Activated B cell treated with CpG ODN at 0.5 μM for 24 hours (primary cell): Measurements from ENCODE around the gene ZSCAN22. TPM values are rescaled to one million over a fixed set of nuclear protein-coding genes. Genes with fewer than 3 reads are reported as not detected.
"Not testable (repeated sequence)": the region's sequence is repeated elsewhere in the genome, so short reads cannot be mapped to it uniquely, and the experiment has no call there.

Source experiments
- ATAC-seq: fragments of 200-7000 bp; cut with Tn5 transposase; one replicate; pipeline ENCODE4 v1.10.0; 2021; ENCODE audit warnings: low read depth, mild to moderate bottlenecking, moderate library complexity
- CTCF ChIA-PET: fragments of 350-600 bp; sonication (Branson Sonifier 250); formaldehyde crosslinking; loops from one replicate; lab custom pipeline; 2021; ENCODE audit warnings: antibody characterized with exemption; lab: Charles Lee
- POLR2A ChIA-PET: fragments of 350-600 bp; sonication (Branson Sonifier 250); formaldehyde crosslinking; loops from one replicate; lab custom pipeline; 2021; ENCODE audit warnings: antibody characterized with exemption; lab: Charles Lee
- DNase-seq: peaks from one replicate; pipeline ENCODE4 v3.0.0; 2022
- H3K27ac Mint-ChIP-seq: one replicate; pipeline ENCODE4 v1.8.0; 2020; ENCODE audit warnings: mixed read lengths
- H3K27me3 Mint-ChIP-seq: one replicate; pipeline ENCODE4 v1.8.0; 2021; ENCODE audit warnings: mixed read lengths
- H3K36me3 Mint-ChIP-seq: one replicate; pipeline ENCODE4 v1.8.0; 2021; ENCODE audit warnings: low read depth, mixed read lengths
- H3K4me1 Mint-ChIP-seq: one replicate; pipeline ENCODE4 v1.8.0; 2021; ENCODE audit warnings: mixed read lengths
- H3K4me3 Mint-ChIP-seq: one replicate; pipeline ENCODE4 v1.8.0; 2020; ENCODE audit warnings: mild to moderate bottlenecking, mixed read lengths
- H3K9me3 Mint-ChIP-seq: one replicate; pipeline ENCODE4 v1.8.0; 2020; ENCODE audit warnings: mixed read lengths
- CTCF ChIP-seq: fragments of 200-600 bp; IDR thresholded peaks from one replicate; pipeline ENCODE4 v1.8.0; 2022; ENCODE audit warnings: antibody characterized with exemption, mild to moderate bottlenecking
- intact Hi-C: fragments of 100-400 bp; cut with micrococcal nuclease; formaldehyde crosslinking; loops from one replicate; pipeline ENCODE4 v1.15.1; 2024
- total RNA-seq: library from RNA; stranded (reverse); gene quantifications from 2 replicates; pipeline ENCODE4 v1.2.3, GENCODE V29; 2022

Gene ZSCAN22
- total RNA-seq, 1 donor from 2014 or later = 4.7 TPM

GRCh38 chr19:58305065-58305931 is 21.5 kb upstream of the ZSCAN22 start, which contains the start of gene ERVK3-1:
TSS of gene ERVK3-1 (plus strand) at chr19:58305377. CDS start at chr19:58312169, 6,792 bp downstream.
- DNase-seq (peak; percentile 89), ATAC-seq (peak; percentile 97)
- H3K4me3 Mint-ChIP-seq = peak within 1 kb of the TSS; percentile 100
- peaks cover 57% of the 10 kb centered on the region for H3K36me3 Mint-ChIP-seq
- ChIA-PET POLR2A (interaction anchor here (0.7 to 3.8 kb wide), 18 partner anchors 12 to 596 kb away, joined by 3 to 23 read pairs (median 4); partner anchors contain the start of genes ZBTB45, ZNF154, ZNF274 and ZNF324B), CTCF (interaction anchor here (1.3 kb wide), 1 partner anchor 20 kb away, joined by 3 read pairs; no protein-coding TSS in a partner anchor)
- H3K27ac Mint-ChIP-seq = peak within 1 kb of the TSS; percentile 98
- TF ChIP-seq CTCF = no peak
- no peaks in the 10 kb centered on the region for H3K9me3 Mint-ChIP-seq
- intact Hi-C loops = loop anchor here (1.0 to 10.0 kb wide), 11 partner anchors 21 to 916 kb away; partner anchors contain the start of genes ZNF132, ZNF497, ZNF548 and ZNF584
- peaks cover 38% of the 10 kb centered on the region for H3K4me1 Mint-ChIP-seq
- no peaks in the 10 kb centered on the region for H3K27me3 Mint-ChIP-seq

GRCh38 chr19:58305932-58306323 is 20.9 kb upstream of the ZSCAN22 start:
- Mint-ChIP-seq H3K9me3 (no peaks in the 10 kb centered on the region), H3K4me1 (peaks cover 38% of the 10 kb centered on the region), H3K27ac (peak overlapping the region; percentile 98), H3K36me3 (peaks cover 57% of the 10 kb centered on the region), H3K27me3 (no peaks in the 10 kb centered on the region), H3K4me3 (peak overlapping the region; percentile 100)
- no peak for TF ChIP-seq CTCF
- CTCF ChIA-PET = interaction anchor here (1.3 kb wide), 1 partner anchor 19 kb away, joined by 3 read pairs; no protein-coding TSS in a partner anchor
- intact Hi-C loops = loop anchor here (1.0 to 10.0 kb wide), 11 partner anchors 20 to 917 kb away; partner anchors contain the start of genes ZNF132, ZNF497, ZNF548 and ZNF584
- no peak for DNase-seq
- ATAC-seq = no peak
- POLR2A ChIA-PET = interaction anchor here (0.5 to 3.8 kb wide), 10 partner anchors 11 to 1024 kb away, joined by 3 to 23 read pairs (median 8); partner anchors contain the start of genes ZNF274, ZNF497, ZNF8 and ZSCAN22

- Mint-ChIP-seq H3K4me1 (peaks cover 38% of the 10 kb centered on the region), H3K27ac (no peak overlapping the region), H3K9me3 (no peaks in the 10 kb centered on the region), H3K4me3 (no peak overlapping the region), H3K36me3 (peaks cover 71% of the 10 kb centered on the region), H3K27me3 (no peaks in the 10 kb centered on the region)
- intact Hi-C loops = loop anchor here (10.0 kb wide), 1 partner anchor 303 kb away; the partner anchor contains the start of gene ZNF606
- no peak for ATAC-seq
- POLR2A ChIA-PET = no interaction called here
- CTCF ChIA-PET = no interaction called here
- TF ChIP-seq CTCF = no peak
- no peak for DNase-seq
These were observed 19.1 kb upstream of the ZSCAN22 start for GRCh38 chr19:58307736-58308135.

GRCh38 chr19:58310685-58311084 is 16.1 kb upstream of the ZSCAN22 start:
- intact Hi-C loops, DNase-seq, POLR2A ChIA-PET, H3K4me3 Mint-ChIP-seq, H3K9me3 Mint-ChIP-seq, ATAC-seq, H3K27ac Mint-ChIP-seq, H3K27me3 Mint-ChIP-seq: not testable (repeated sequence)
- CTCF ChIA-PET = interaction anchor here (1.1 kb wide), 1 partner anchor 18 kb away, joined by 3 read pairs; no protein-coding TSS in a partner anchor
- peaks cover 24% of the 10 kb centered on the region for H3K4me1 Mint-ChIP-seq
- H3K36me3 Mint-ChIP-seq = peaks cover 90% of the 10 kb centered on the region

GRCh38 chr19:58311345-58311865 is 15.4 kb upstream of the ZSCAN22 start:
- POLR2A ChIA-PET = no interaction called here
- DNase-seq (no peak), ATAC-seq (no peak)
- H3K36me3 Mint-ChIP-seq = peaks cover 90% of the 10 kb centered on the region
- intact Hi-C loops = no loop called here
- H3K27ac Mint-ChIP-seq = no peak overlapping the region
- peaks cover 16% of the 10 kb centered on the region for H3K4me1 Mint-ChIP-seq
- H3K9me3 Mint-ChIP-seq = no peaks in the 10 kb centered on the region
- no peak overlapping the region for H3K4me3 Mint-ChIP-seq
- CTCF ChIA-PET = interaction anchor here (1.1 kb wide), 1 partner anchor 18 kb away, joined by 3 read pairs; no protein-coding TSS in a partner anchor
- TF ChIP-seq CTCF = no peak
- no peaks in the 10 kb centered on the region for H3K27me3 Mint-ChIP-seq
